ENCODE measurements around the gene CLEC3B.

The CLEC3B gene

DNA sequence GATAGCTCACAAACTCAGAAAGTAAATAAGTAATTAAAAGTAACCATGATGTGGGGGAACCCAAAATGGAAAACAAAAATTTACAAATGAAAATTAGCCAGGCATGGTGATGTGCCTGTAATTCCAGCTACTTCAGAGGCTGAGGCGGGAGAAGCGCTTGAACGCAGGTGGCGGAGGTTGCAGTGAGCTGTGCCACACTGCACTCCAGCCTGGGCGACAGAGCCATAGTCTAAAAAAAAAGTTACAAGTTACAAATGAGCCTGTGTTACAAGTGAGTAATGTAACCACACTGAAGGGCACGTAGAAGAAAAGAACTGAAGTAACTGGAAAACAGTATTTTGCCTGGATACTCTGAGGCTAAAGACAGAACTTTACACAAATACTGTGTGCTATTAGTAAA lies 38.8 kb upstream of the CLEC3B start:
- no peak for DNase-seq (ENCODE audit: low read depth)
- TF ChIP-seq, protein P1, sequence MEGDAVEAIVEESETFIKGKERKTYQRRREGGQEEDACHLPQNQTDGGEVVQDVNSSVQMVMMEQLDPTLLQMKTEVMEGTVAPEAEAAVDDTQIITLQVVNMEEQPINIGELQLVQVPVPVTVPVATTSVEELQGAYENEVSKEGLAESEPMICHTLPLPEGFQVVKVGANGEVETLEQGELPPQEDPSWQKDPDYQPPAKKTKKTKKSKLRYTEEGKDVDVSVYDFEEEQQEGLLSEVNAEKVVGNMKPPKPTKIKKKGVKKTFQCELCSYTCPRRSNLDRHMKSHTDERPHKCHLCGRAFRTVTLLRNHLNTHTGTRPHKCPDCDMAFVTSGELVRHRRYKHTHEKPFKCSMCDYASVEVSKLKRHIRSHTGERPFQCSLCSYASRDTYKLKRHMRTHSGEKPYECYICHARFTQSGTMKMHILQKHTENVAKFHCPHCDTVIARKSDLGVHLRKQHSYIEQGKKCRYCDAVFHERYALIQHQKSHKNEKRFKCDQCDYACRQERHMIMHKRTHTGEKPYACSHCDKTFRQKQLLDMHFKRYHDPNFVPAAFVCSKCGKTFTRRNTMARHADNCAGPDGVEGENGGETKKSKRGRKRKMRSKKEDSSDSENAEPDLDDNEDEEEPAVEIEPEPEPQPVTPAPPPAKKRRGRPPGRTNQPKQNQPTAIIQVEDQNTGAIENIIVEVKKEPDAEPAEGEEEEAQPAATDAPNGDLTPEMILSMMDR (IDR thresholded peaks at IDR 0.05; ENCODE audit: control insufficient read depth, insufficient read depth, low read depth, low read length, missing control alignments): no peak
- no peak overlapping the region for H3K4me3 ChIP-seq (ENCODE audit: control insufficient read depth, low read depth, low read length)

DNA sequence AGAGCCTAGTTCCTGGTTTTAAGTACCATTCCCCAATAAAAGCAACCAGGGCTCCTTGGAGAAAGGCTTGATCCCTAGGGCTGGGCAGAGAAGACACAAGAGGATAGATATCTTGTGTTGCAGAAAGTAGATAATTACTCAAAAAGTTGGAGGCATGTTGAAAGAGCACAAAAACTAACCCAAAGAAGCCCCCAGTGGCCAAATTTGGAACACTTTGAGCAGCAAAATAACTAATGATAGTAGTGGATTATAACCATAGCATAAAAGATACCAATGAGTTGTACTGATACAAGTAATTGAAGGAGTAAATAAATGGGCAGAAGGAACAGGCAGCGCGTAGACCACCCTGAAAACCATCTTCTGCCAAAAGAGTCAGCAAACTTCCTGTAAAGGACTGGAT lies 38.0 kb upstream of the CLEC3B start:
- no peak for DNase-seq (ENCODE audit: low read depth)
- H3K4me3 ChIP-seq (ENCODE audit: control insufficient read depth, low read depth, low read length): no peak overlapping the region
- TF ChIP-seq, protein P1 (IDR thresholded peaks at IDR 0.05; ENCODE audit: control insufficient read depth, insufficient read depth, low read depth, low read length, missing control alignments): peak; percentile 35

DNA sequence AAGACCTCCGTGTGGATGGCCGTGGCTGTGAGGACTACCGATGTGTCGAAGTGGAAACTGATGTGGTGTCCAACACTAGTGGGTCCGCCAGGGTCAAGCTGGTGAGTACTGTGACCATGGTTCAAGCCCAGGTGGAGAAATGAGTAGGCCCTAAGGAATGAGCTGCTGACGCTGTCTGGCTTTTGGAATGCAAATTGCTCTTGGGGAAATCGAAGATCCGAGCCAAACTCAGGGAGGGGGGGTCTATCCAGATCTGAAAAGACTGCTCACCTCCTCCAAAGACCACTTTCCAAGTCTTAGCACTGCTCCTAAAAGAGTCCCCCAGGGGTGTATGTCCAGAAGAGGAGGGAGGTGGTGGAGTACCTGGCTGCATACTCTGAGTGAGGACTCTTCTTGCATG lies 37.0 kb upstream of the CLEC3B start:
- no peak for DNase-seq (ENCODE audit: low read depth)
- TF ChIP-seq, protein P1 (IDR thresholded peaks at IDR 0.05; ENCODE audit: control insufficient read depth, insufficient read depth, low read depth, low read length, missing control alignments): no peak

DNA sequence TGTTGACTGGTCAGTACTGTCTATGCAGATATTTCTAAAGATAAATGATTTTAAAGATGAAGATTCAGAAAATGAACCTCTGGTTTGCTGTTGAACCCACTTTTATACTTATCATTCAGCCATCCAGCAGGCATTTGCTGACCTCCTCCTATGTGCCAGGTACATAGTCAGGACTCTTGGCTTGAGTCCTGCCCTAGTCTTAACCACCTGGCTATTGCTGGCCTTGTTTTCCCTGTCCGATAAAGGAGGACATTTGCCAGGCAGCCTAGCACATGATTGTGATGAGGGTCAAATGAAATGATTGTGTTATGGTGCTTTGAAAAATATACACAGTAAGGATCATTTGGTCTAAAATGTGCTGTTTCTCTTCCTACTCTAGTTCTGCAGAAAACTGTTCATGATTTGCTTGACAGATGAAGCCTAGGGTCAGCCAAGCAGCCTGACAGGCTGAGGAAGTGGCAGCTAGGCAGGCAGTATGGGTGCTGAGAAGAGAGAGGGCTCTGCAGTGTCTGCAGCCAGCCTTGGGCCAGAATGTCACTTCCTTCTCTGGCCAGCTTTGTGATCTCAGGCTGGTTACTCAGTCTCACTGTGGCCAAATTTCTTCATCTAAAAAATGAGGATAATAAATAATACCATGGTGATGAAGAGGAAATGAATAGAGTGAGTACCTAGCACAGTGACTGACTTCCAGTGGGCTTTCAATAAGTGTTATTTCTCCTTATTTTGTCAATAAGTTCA lies 36.3 kb upstream of the CLEC3B start:
- DNase-seq (ENCODE audit: low read depth): no peak
- TF ChIP-seq, protein P1 (IDR thresholded peaks at IDR 0.05; ENCODE audit: control insufficient read depth, insufficient read depth, low read depth, low read length, missing control alignments): no peak
- no peak overlapping the region for H3K4me3 ChIP-seq (ENCODE audit: control insufficient read depth, low read depth, low read length)

More for the DNA sequence above, 37.0 kb upstream of the CLEC3B start:
- no peak overlapping the region for H3K4me3 ChIP-seq (ENCODE audit: control insufficient read depth, low read depth, low read length)

DNA sequence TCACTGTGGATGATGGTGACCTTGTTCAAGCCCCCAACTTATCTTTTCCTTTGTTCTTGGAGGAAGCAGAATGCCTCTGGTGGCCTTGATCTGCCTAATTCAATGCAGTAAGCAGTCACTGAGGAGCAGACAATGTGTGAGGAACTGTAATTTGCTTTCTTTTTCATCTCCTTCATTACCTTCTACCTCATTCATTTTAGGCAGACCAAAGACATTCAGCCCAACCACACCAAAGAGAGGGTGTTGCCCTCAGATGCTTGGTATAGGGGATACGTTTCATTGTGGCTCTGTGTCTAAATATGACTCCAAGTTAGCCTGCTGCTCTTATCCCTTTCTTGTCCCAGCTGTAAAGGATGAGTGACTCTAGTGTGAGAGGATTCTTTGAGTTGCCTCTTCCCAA lies 34.8 kb upstream of the CLEC3B start:
- DNase-seq (ENCODE audit: low read depth): no peak
- H3K4me3 ChIP-seq (ENCODE audit: control insufficient read depth, low read depth, low read length): no peak overlapping the region
- TF ChIP-seq, protein P1 (IDR thresholded peaks at IDR 0.05; ENCODE audit: control insufficient read depth, insufficient read depth, low read depth, low read length, missing control alignments): no peak

DNA sequence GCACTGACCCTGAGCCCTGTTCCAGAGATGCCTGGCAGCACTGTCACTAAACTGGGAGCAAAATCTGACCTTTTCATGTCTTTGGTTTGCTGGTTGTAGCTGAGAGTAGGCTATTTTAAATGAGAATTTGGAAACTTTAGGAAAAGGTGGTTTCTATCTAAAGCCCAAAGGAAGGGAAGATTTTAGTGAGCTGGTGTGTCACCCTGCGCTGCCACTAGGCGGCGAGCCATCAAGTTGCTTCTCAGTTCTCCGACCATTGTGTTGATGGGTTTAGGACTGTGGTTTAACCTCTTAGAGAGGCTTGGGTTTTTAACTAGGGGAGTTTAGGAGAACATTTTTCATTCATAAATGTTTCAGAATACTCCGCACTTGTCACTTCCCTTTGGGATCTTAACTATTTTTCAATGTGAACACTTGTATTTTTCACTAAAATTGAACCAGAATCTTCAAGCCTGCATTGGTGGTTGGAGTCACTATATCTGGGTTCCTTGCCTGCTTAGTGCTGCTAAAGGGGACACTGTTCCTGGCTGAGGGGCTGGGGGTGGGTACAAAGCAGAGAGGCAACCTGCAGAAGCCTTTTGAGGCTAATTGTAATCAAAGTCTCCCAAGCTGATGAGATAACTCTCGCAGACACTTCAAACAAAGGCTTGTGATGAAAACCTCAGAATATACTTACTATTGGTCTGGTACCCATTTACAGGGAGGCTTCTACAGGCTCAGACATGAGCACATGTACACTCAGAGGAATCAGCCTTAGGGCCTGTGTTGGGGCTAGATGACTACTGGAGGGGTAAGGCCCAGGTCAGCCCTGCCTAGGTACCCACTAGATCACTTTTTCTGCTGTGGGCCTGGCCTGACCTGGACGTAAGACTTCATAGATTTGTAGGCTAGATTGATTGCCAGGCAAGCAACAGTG lies 33.3 kb upstream of the CLEC3B start:
- TF ChIP-seq, protein P1 (IDR thresholded peaks at IDR 0.05; ENCODE audit: control insufficient read depth, insufficient read depth, low read depth, low read length, missing control alignments): peak; percentile 67
- no peak for DNase-seq (ENCODE audit: low read depth)
- H3K4me3 ChIP-seq (ENCODE audit: control insufficient read depth, low read depth, low read length): no peak overlapping the region
